Measurements from ENCODE around the gene ZBTB43. TPM values are rescaled to one million over a fixed set of nuclear protein-coding genes. Genes with fewer than 3 reads are reported as not detected.
A peak's percentile ranks its signal among the peaks of the same experiment; 100 is the strongest.
"Not testable (repeated sequence)": the region's sequence is repeated elsewhere in the genome, so short reads cannot be mapped to it uniquely, and the experiment has no call there.

Gene ZBTB43
- total RNA-seq, 6 experiments from 2014 or later: 9.2 to 15.9 (median 13.6) TPM

GRCh38 chr9:126777733-126778132 is 27.1 kb upstream of the ZBTB43 start:
- no peak overlapping the region for H3K27ac Mint-ChIP-seq

GRCh38 chr9:126778141-126778540 is 26.7 kb upstream of the ZBTB43 start:
- Mint-ChIP-seq H3K4me1 (ENCODE audit: low read depth) (peaks cover 4% of the 10 kb centered on the region; the same call in 1 of the 2 replicates), H3K27ac (no peak overlapping the region), H3K4me3 (no peak overlapping the region), H3K36me3 (ENCODE audit: low read depth) (no peaks in the 10 kb centered on the region), H3K9me3 (no peaks in the 10 kb centered on the region), H3K27me3 (ENCODE audit: insufficient read depth) (peaks cover 26% of the 10 kb centered on the region)
- no peak for DNase-seq
- TF ChIP-seq CTCF (IDR thresholded peaks at IDR 0.05): no peak

More at GRCh38 chr9:126777733-126778132, 27.1 kb upstream of the ZBTB43 start:
- Mint-ChIP-seq H3K27me3 (ENCODE audit: insufficient read depth) (peaks cover 25% of the 10 kb centered on the region), H3K4me3 (no peak overlapping the region), H3K4me1 (ENCODE audit: low read depth) (peaks cover 4% of the 10 kb centered on the region; the same call in 1 of the 2 replicates), H3K9me3 (no peaks in the 10 kb centered on the region), H3K36me3 (ENCODE audit: low read depth) (no peaks in the 10 kb centered on the region)
- DNase-seq: no peak
- TF ChIP-seq CTCF (IDR thresholded peaks at IDR 0.05): peak; percentile 16; the same call in 1 of the 2 replicates

GRCh38 chr9:126778696-126779095 is 26.1 kb upstream of the ZBTB43 start:
- not testable (repeated sequence) for H3K4me1 Mint-ChIP-seq (ENCODE audit: low read depth); DNase-seq; H3K27ac Mint-ChIP-seq; H3K9me3 Mint-ChIP-seq; H3K4me3 Mint-ChIP-seq; H3K36me3 Mint-ChIP-seq (ENCODE audit: low read depth)
- peaks cover 21% of the 10 kb centered on the region for H3K27me3 Mint-ChIP-seq (ENCODE audit: insufficient read depth)

GRCh38 chr9:126781186-126782052 is 23.4 kb upstream of the ZBTB43 start:
- Mint-ChIP-seq H3K4me3 (peak overlapping the region; percentile 49; the same call in 1 of the 2 replicates), H3K9me3 (no peaks in the 10 kb centered on the region), H3K27ac (no peak overlapping the region), H3K36me3 (ENCODE audit: low read depth) (no peaks in the 10 kb centered on the region), H3K27me3 (ENCODE audit: insufficient read depth) (peaks cover 32% of the 10 kb centered on the region), H3K4me1 (ENCODE audit: low read depth) (peaks cover 4% of the 10 kb centered on the region; the same call in 1 of the 2 replicates)
- TF ChIP-seq CTCF (IDR thresholded peaks at IDR 0.05): peak; percentile 99
- DNase-seq: peak; percentile 48

DNA sequence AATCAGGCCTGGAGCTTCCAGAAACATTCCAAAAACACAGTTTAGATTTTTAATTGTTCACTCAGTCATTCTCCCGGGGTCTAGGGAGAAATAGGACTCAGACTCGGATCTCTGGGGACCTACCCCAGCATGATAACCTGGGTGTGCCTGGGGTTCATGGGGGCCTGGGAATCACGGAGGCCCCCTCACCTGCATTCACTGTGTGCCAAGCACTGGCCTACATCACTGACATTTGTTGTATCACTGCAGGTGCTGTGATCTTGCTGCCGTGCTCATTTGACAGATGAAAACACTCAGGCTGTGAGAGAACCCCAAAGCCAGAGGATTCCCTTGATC is 22.8 kb upstream of the ZBTB43 start:
- Mint-ChIP-seq H3K36me3 (ENCODE audit: low read depth) (no peaks in the 10 kb centered on the region), H3K27ac (no peak overlapping the region), H3K4me1 (ENCODE audit: low read depth) (peaks cover 4% of the 10 kb centered on the region; the same call in 1 of the 2 replicates), H3K27me3 (ENCODE audit: insufficient read depth) (peaks cover 34% of the 10 kb centered on the region), H3K4me3 (no peak overlapping the region), H3K9me3 (no peaks in the 10 kb centered on the region)
- TF ChIP-seq CTCF (IDR thresholded peaks at IDR 0.05): peak; percentile 61
- DNase-seq: no peak

DNA sequence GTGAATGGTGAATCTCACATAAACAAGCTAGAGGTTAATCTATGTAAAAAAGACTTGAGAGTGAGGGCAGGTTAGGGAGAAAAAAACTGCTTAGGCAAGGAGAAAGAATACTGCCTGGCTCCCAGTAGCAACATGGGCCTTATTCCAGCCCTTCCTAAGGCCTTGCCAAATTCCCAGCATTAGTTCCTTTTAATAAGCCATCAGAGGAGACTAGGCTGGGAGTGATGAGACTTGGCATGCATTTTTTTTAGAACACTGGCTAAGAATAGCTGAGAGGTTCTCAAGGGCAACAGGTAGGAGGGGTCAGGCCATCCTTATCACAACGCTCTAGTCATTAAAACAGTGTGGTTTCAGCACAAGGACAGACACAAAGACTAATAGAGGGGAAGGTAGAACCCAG is 20.9 kb upstream of the ZBTB43 start:
- H3K27ac Mint-ChIP-seq: no peak overlapping the region
- no peaks in the 10 kb centered on the region for H3K9me3 Mint-ChIP-seq
- H3K4me3 Mint-ChIP-seq: no peak overlapping the region
- H3K4me1 Mint-ChIP-seq (ENCODE audit: low read depth): peaks cover 19% of the 10 kb centered on the region
- H3K36me3 Mint-ChIP-seq (ENCODE audit: low read depth): no peaks in the 10 kb centered on the region
- no peak for DNase-seq
- no peak for TF ChIP-seq CTCF (IDR thresholded peaks at IDR 0.05)
- peaks cover 34% of the 10 kb centered on the region for H3K27me3 Mint-ChIP-seq (ENCODE audit: insufficient read depth)

All from HFFc6 (cell line).